Stomach smooth muscle (tissue), 2 donors: ENCODE results near the gene RMC1.

Experiments
- H3K27ac ChIP-seq: one replicate; pipeline ENCODE4 v1.7.0; 2013; ENCODE audit warnings: mild to moderate bottlenecking, low read length, inconsistent platforms
- H3K27me3 ChIP-seq, 2 donors: one replicate each; pipeline ENCODE4 v1.7.0; 2013; ENCODE audit warnings: low read length in 2 of 2; ENCODE audit not compliant: insufficient read depth in 2 of 2, control insufficient read depth in 1 of 2
- H3K36me3 ChIP-seq, 2 donors: one replicate each; pipeline ENCODE4 v1.7.0; 2013; ENCODE audit warnings: low read length in 2 of 2; ENCODE audit not compliant: control insufficient read depth in 2 of 2, insufficient read depth in 2 of 2
- H3K4me1 ChIP-seq: one replicate; pipeline ENCODE4 v1.7.0; 2013; ENCODE audit warnings: low read length; ENCODE audit not compliant: control insufficient read depth, insufficient read depth
- H3K4me3 ChIP-seq, 2 donors: one replicate each; pipeline ENCODE4 v1.7.0; 2013; ENCODE audit warnings: low read length in 2 of 2
- H3K9ac ChIP-seq, 2 donors: one replicate each; pipeline ENCODE4 v1.7.0; 2013; ENCODE audit warnings: low read length in 2 of 2, mild to moderate bottlenecking in 1 of 2
- H3K9me3 ChIP-seq, 2 donors: one replicate each; pipeline ENCODE4 v1.7.0; 2013; ENCODE audit warnings: low read length in 2 of 2; ENCODE audit not compliant: control insufficient read depth in 2 of 2
- donor health status: healthy.
- donor health status: Pancreatic carcinoma.

The RMC1 gene

GRCh38 chr18:23532848-23533247 is 29.5 kb downstream of the RMC1 start:
- no peaks in the 10 kb centered on the region for H3K4me1 ChIP-seq
- peak overlapping the region in 1 of 2 donors; percentile 5 for H3K9ac ChIP-seq
- H3K36me3 ChIP-seq = peaks cover 65 to 76% of the 10 kb centered on the region in 2 donors
- no peaks in the 10 kb centered on the region for H3K27me3 ChIP-seq
- H3K9me3 ChIP-seq = no peaks in the 10 kb centered on the region
- no peak overlapping the region for H3K4me3 ChIP-seq
- H3K27ac ChIP-seq = no peak overlapping the region

- no peaks in the 10 kb centered on the region for H3K9me3 ChIP-seq
- H3K27me3 ChIP-seq = no peaks in the 10 kb centered on the region
- H3K27ac ChIP-seq = no peak overlapping the region
- H3K9ac ChIP-seq = no peak overlapping the region
- H3K36me3 ChIP-seq = peaks cover 69 to 81% of the 10 kb centered on the region in 2 donors
- no peaks in the 10 kb centered on the region for H3K4me1 ChIP-seq
- no peak overlapping the region for H3K4me3 ChIP-seq
These were observed 31.0 kb downstream of the RMC1 start for GRCh38 chr18:23534276-23534675.

- no peak overlapping the region for H3K4me3 ChIP-seq
- H3K4me1 ChIP-seq = no peaks in the 10 kb centered on the region
- peaks cover 68 to 83% of the 10 kb centered on the region in 2 donors for H3K36me3 ChIP-seq
- H3K9me3 ChIP-seq = no peaks in the 10 kb centered on the region
- H3K9ac ChIP-seq = no peak overlapping the region
- no peak overlapping the region for H3K27ac ChIP-seq
- no peaks in the 10 kb centered on the region for H3K27me3 ChIP-seq
These were observed 32.9 kb downstream of the RMC1 start for GRCh38 chr18:23536204-23536603.

GRCh38 chr18:23537274-23537673 is 34.0 kb downstream of the RMC1 start:
- H3K9me3 ChIP-seq = no peaks in the 10 kb centered on the region
- H3K4me1 ChIP-seq = no peaks in the 10 kb centered on the region
- peaks cover 65 to 82% of the 10 kb centered on the region in 2 donors for H3K36me3 ChIP-seq
- H3K27me3 ChIP-seq = no peaks in the 10 kb centered on the region
- H3K9ac ChIP-seq = no peak overlapping the region
- no peak overlapping the region for H3K4me3 ChIP-seq
- no peak overlapping the region for H3K27ac ChIP-seq

- H3K9ac ChIP-seq = no peak overlapping the region
- no peaks in the 10 kb centered on the region for H3K4me1 ChIP-seq
- H3K27me3 ChIP-seq = no peaks in the 10 kb centered on the region
- H3K27ac ChIP-seq = no peak overlapping the region
- no peak overlapping the region for H3K4me3 ChIP-seq
- peaks cover 65 to 83% of the 10 kb centered on the region in 2 donors for H3K36me3 ChIP-seq
- no peaks in the 10 kb centered on the region for H3K9me3 ChIP-seq
These were observed 34.7 kb downstream of the RMC1 start for GRCh38 chr18:23538001-23538400.

GRCh38 chr18:23538870-23539269 is 35.6 kb downstream of the RMC1 start:
- no peak overlapping the region for H3K9ac ChIP-seq
- H3K4me3 ChIP-seq = no peak overlapping the region
- no peaks in the 10 kb centered on the region for H3K27me3 ChIP-seq
- no peaks in the 10 kb centered on the region for H3K9me3 ChIP-seq
- peaks cover 70 to 80% of the 10 kb centered on the region in 2 donors for H3K36me3 ChIP-seq
- H3K4me1 ChIP-seq = no peaks in the 10 kb centered on the region
- H3K27ac ChIP-seq = no peak overlapping the region

GRCh38 chr18:23539296-23539695 is 36.0 kb downstream of the RMC1 start:
- Histone ChIP-seq H3K27me3 (no peaks in the 10 kb centered on the region), H3K4me3 (no peak overlapping the region), H3K27ac (no peak overlapping the region), H3K4me1 (no peaks in the 10 kb centered on the region), H3K36me3 (peaks cover 66 to 80% of the 10 kb centered on the region in 2 donors), H3K9ac (no peak overlapping the region), H3K9me3 (no peaks in the 10 kb centered on the region)

- peaks cover 60 to 75% of the 10 kb centered on the region in 2 donors for H3K36me3 ChIP-seq
- H3K9ac ChIP-seq = no peak overlapping the region
These were observed 36.7 kb downstream of the RMC1 start for GRCh38 chr18:23539911-23540525.

GRCh38 chr18:23540867-23541266 is 37.6 kb downstream of the RMC1 start:
- peaks cover 55 to 70% of the 10 kb centered on the region in 2 donors for H3K36me3 ChIP-seq
- H3K9me3 ChIP-seq = no peaks in the 10 kb centered on the region
- H3K27me3 ChIP-seq = no peaks in the 10 kb centered on the region
- H3K27ac ChIP-seq = no peak overlapping the region
- no peaks in the 10 kb centered on the region for H3K4me1 ChIP-seq
- no peak overlapping the region for H3K9ac ChIP-seq
- no peak overlapping the region for H3K4me3 ChIP-seq

More at GRCh38 chr18:23539911-23540525, 36.7 kb downstream of the RMC1 start:
- H3K9me3 ChIP-seq = no peaks in the 10 kb centered on the region
- no peak overlapping the region for H3K27ac ChIP-seq
- no peaks in the 10 kb centered on the region for H3K27me3 ChIP-seq
- no peaks in the 10 kb centered on the region for H3K4me1 ChIP-seq
- H3K4me3 ChIP-seq = no peak overlapping the region

GRCh38 chr18:23541349-23542093 is 38.2 kb downstream of the RMC1 start:
- H3K9ac ChIP-seq = no peak overlapping the region
- H3K27ac ChIP-seq = no peak overlapping the region
- no peak overlapping the region for H3K4me3 ChIP-seq
- no peaks in the 10 kb centered on the region for H3K9me3 ChIP-seq
- peaks cover 56 to 65% of the 10 kb centered on the region in 2 donors for H3K36me3 ChIP-seq
- H3K4me1 ChIP-seq = no peaks in the 10 kb centered on the region
- H3K27me3 ChIP-seq = no peaks in the 10 kb centered on the region

GRCh38 chr18:23542461-23542860 is 39.1 kb downstream of the RMC1 start:
- Histone ChIP-seq H3K9me3 (no peaks in the 10 kb centered on the region), H3K9ac (no peak overlapping the region), H3K36me3 (peaks cover 53 to 62% of the 10 kb centered on the region in 2 donors), H3K4me3 (no peak overlapping the region), H3K27me3 (no peaks in the 10 kb centered on the region), H3K27ac (no peak overlapping the region), H3K4me1 (no peaks in the 10 kb centered on the region)
